HAP-1 (cell line): ENCODE results near the gene SSRP1.
"Not testable (repeated sequence)": the region's sequence is repeated elsewhere in the genome, so short reads cannot be mapped to it uniquely, and the experiment has no call there.

ENCODE experiments used
- DNase-seq, 2 experiments: peaks; one replicate each; pipeline ENCODE4 v3.0.0-alpha.2; 2016 to 2020; ENCODE audit warnings: low spot score in 2 of 2
- H3K27me3 ChIP-seq: fragments of 250-450 bp; sonication (Bioruptor Pico); 2 replicates; pipeline ENCODE4 v1.5.1; 2020; ENCODE audit warnings: low read depth, mild to moderate bottlenecking, moderate library complexity
- H3K36me3 ChIP-seq: fragments of 250-450 bp; sonication (Bioruptor Pico); replicated peaks from 2 replicates; pipeline ENCODE4 v1.5.1; 2020; ENCODE audit warnings: mild to moderate bottlenecking
- H3K4me1 ChIP-seq: fragments of 250-450 bp; sonication (Bioruptor Pico); 2 replicates; pipeline ENCODE4 v1.5.1; 2020; ENCODE audit warnings: mild to moderate bottlenecking
- H3K4me3 ChIP-seq: fragments of 250-450 bp; sonication (Bioruptor Pico); 2 replicates; pipeline ENCODE4 v1.5.1; 2020; ENCODE audit warnings: mild to moderate bottlenecking, moderate library complexity
- H3K9me3 ChIP-seq: fragments of 250-450 bp; sonication (Bioruptor Pico); 2 replicates; pipeline ENCODE4 v1.5.1; 2020; ENCODE audit warnings: mild to moderate bottlenecking, moderate library complexity
- in situ Hi-C: fragments of 300-500 bp; cut with MboI; formaldehyde crosslinking; loops from 3 replicates; pipeline ENCODE4 v1.14.3; 2020; ENCODE audit warnings: low sequenced_read_pairs, inconsistent platforms, mixed read lengths

The SSRP1 gene

DNA sequence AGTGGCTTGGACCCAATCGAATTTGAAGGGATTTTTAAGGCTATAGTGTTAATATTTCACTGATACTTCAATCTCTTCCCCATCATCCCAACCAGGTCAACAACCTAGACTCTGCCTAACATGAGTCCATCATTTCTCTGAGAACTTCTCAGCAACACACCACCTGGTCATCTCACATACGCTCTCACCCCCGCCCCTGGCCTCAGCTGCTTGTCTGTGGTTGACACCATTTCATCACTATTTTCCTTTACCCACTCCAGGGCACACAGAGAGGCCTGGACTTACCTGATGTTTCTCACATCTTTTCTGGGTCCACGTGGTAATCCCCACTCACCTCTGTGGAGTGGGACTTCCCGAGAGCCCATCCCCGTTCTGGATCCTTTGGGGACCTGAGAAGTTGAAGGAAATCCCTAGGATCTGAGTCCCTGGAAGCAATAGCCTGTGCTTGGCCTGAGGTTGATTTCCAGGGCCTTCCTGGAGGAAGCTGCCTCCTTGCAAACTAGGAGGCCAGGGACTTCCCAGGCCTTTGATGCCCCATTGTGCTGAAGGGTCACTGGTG lies 5.6 kb upstream of the SSRP1 start:
- Histone ChIP-seq H3K36me3 (no peaks in the 10 kb centered on the region), H3K9me3 (no peaks in the 10 kb centered on the region), H3K4me1 (peaks cover 26% of the 10 kb centered on the region), H3K4me3 (no peak overlapping the region), H3K27me3 (no peaks in the 10 kb centered on the region)
- DNase-seq = no peak
- in situ Hi-C loops = loop anchor here (10.0 kb wide), 1 partner anchor 323 kb away; the partner anchor contains the start of gene ZDHHC5

DNA sequence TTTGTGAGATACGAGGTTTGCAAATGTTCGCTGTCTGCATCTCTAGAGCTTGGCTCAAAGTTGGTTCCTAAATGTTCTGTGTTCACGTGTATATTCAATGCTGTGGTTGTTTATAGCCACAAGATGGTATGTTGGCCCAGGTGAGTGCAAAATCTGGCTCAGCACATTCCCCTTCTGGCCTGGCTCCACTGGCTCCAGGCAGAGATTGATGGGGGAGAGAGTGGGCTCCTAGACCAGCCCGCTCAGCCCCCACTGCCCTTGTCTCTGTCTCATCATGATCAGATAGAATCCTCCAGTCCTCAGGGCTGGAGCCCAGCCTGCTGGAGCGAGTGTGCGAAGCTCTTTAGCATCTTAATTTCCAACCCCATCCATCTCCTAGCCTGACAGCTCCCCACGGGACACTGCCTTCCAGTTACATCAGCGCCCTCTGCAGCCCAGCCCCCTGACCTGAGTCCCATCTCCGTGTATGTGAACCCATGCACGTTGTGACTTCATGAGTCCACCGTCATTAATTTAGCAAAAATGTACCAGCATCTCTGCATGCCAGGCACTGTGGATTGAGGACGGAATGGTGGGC lies 4.4 kb upstream of the SSRP1 start:
- DNase-seq = peak; percentile 78 to 87

DNA sequence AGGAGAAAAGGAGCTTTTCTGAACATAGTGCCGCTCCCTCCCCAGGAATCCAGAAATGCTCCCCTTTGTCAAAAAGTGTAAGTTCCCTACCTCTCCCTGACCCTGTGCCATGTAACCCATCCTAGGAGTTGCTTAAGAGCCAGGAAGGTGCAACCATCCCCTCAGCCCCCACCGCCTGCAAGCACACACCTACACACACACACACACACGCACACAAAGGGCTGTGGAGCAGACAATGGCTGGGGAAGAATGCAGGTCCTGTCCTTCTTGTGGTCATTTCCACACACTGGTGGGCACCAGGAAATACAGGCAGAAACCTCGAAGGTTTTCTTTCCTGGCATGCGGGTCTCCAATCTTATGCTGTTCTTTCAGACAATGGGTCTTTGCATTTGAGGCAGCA lies 3.6 kb upstream of the SSRP1 start:
- in situ Hi-C loops = no loop called here

More for the DNA sequence above, 4.4 kb upstream of the SSRP1 start:
- Histone ChIP-seq H3K27me3 (no peaks in the 10 kb centered on the region), H3K36me3 (no peaks in the 10 kb centered on the region), H3K4me3 (no peak overlapping the region), H3K4me1 (peaks cover 28% of the 10 kb centered on the region), H3K9me3 (no peaks in the 10 kb centered on the region)
- in situ Hi-C loops = loop anchor here (10.0 kb wide), 1 partner anchor 325 kb away; the partner anchor contains the start of gene ZDHHC5

DNA sequence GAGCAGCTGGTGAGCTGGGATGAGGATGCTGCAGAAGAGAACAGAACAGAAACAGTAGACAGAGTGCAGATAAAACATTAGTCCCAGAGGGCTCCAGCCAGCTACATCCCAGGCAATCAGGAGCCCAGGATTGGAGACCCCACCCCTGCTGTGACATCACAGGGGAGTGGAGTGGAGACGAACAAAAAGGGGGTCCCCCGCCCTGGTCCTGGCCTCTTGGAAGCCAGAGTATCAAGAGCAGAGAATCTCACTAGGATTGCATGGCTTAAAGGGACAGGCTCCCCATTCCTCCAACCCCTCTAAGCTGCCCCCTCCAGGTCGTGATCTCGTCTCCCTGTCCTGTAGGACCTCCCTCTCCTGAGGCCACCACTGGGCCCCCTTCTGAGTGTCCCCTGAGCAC lies 2.5 kb upstream of the SSRP1 start, which contains the start of gene P2RX3:
Gene P2RX3, plus strand, starts transcription at position 211 of the 400 bp plus-strand sequence. CDS start 199 bp downstream, outside the sequence.
- Histone ChIP-seq H3K9me3 (no peaks in the 10 kb centered on the region), H3K36me3 (peaks cover 15% of the 10 kb centered on the region), H3K4me3 (no peak within 1 kb of the TSS), H3K4me1 (peaks cover 17% of the 10 kb centered on the region), H3K27me3 (no peaks in the 10 kb centered on the region)
- in situ Hi-C loops = no loop called here
- no peak for DNase-seq

More for the DNA sequence above, 3.6 kb upstream of the SSRP1 start:
- Histone ChIP-seq H3K36me3 (peaks cover 4% of the 10 kb centered on the region), H3K4me3 (no peak overlapping the region), H3K9me3 (no peaks in the 10 kb centered on the region), H3K4me1 (peaks cover 24% of the 10 kb centered on the region), H3K27me3 (no peaks in the 10 kb centered on the region)
- DNase-seq = no peak

DNA sequence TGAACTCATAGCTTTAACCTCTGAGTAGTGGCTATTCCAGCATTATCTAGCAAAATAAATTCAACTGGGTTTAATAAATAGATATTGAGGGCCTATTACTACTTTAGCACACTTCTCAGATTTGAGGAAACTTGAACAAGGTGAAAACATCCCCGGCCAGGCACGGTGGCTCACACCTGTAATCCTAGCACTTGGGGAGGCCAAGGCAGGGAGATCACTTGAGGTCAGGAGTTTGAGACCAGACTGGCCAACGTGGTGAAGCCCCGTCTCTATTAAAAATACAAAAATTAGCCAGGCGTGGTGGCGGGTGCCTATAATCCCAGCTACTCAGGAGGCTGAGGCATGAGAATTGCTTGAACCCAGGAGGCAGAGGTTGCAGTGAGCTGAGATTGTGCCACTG lies 1.2 kb upstream of the SSRP1 start:
- H3K27me3 ChIP-seq, DNase-seq, H3K4me3 ChIP-seq, in situ Hi-C loops, H3K9me3 ChIP-seq: not testable (repeated sequence)
- H3K4me1 ChIP-seq = peaks cover 14% of the 10 kb centered on the region
- peaks cover 28% of the 10 kb centered on the region for H3K36me3 ChIP-seq

DNA sequence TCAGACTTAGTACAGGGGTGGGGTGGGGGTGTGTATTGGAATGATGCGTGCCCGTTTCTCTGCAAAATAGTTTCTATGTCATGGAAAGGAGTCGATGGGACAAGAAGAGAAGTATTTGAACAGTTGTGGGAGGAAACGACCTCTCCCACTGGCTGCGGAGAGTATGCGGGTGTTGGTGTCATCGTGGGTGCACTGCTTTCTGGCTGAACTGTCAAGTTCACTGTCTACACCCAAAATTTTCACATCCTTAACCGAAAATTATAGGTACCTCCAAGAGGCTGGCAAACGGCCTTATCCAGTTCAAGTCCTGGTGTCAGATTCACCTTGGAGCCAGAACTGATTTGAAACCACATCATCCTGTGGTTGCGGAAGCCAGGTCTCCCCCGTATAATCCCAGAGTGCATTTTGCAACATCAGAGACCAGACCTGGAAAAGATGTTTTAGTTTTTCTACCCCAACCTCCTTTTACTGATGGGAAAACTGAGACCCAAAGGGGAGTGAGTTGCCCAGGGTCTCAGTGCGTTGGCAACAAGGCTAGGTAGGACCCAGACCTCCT lies 497 bp upstream of the SSRP1 start:
- Histone ChIP-seq H3K27me3 (no peaks in the 10 kb centered on the region), H3K4me1 (peaks cover 14% of the 10 kb centered on the region), H3K36me3 (peaks cover 35% of the 10 kb centered on the region), H3K4me3 (peak overlapping the region; percentile 81), H3K9me3 (no peaks in the 10 kb centered on the region)
- DNase-seq = no peak
- in situ Hi-C loops = no loop called here

DNA sequence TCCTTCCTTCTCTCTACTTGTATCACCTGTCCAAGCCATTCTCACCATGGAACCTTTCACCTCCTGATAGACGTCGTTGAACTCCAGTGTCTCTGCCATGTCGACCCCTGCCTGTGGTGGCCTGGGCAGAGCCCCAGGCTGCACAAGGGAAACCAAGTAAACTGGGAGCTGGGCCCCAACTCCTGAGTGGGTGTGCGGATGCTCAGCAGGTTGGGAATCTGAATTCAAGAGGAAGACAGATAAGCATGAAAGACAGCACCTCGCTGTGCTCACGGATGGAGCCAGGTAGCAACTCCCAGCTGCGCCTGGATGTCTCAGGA lies 709 bp downstream of the SSRP1 start:
- in situ Hi-C loops = no loop called here

DNA sequence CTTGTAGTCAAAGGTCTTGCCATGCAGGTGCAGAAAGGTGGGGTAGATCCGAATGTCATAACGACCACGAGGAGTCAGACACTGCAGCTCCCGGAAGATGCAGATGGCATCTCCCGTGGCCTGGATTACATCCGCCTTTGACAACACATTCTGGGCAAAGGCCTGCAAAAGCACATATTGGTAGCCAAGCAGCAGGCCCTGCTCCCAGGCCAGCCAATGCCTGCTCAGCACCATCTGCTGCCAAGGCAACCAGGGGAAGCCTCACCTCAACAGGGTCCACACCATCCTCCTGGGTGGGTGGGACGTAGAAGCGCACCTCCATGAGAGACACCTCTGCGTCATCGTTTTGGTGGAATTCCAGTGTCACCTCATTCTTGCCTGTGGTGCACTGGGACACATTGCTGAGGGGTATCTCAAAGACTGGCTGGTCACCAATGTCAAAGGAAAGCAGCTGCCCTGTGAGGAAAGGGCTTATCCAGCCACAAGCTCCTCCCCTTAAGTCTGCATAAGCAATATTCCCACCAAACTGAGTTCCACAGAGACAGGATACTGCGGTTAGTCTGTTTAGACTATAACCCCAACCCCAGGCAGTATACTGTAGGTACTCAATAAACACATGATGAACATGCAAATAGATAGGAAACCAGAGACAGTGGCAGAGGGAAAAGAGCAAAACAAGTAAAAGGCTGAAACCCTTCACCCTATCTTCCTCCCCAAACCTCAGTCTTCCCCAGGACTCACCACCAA lies 2.8 kb downstream of the SSRP1 start:
- H3K4me1 ChIP-seq = peaks cover 10% of the 10 kb centered on the region
- no peak overlapping the region for H3K4me3 ChIP-seq
- in situ Hi-C loops = no loop called here
- no peaks in the 10 kb centered on the region for H3K9me3 ChIP-seq
- H3K36me3 ChIP-seq = peaks cover 68% of the 10 kb centered on the region
- no peaks in the 10 kb centered on the region for H3K27me3 ChIP-seq
- DNase-seq = no peak

More for the DNA sequence above, 709 bp downstream of the SSRP1 start:
- DNase-seq = no peak
- H3K4me1 ChIP-seq = peaks cover 12% of the 10 kb centered on the region
- peaks cover 47% of the 10 kb centered on the region for H3K36me3 ChIP-seq
- H3K27me3 ChIP-seq = no peaks in the 10 kb centered on the region
- no peaks in the 10 kb centered on the region for H3K9me3 ChIP-seq
- H3K4me3 ChIP-seq = peak overlapping the region; percentile 81

DNA sequence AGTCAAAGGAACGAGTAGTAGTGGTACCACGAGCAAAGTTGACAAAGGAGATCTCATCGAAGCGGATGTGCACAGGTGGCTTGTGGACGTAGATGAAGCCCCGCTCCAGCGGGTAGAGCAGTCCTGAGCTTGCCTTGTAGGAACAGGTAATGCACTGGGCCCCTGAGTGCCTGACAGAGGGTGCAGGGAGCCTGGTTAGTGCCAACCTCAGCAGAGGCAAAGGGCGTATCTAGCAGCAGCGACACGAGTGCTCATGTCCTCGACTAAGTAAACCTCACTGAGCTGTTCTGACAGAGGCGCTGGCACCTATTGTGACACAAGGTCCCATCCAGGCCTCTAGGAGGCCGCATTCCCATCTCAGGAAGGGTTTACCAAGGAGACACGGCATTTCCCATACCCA lies 4.0 kb downstream of the SSRP1 start:
- H3K9me3 ChIP-seq = no peaks in the 10 kb centered on the region
- no peak for DNase-seq
- no peak overlapping the region for H3K4me3 ChIP-seq
- H3K4me1 ChIP-seq = peaks cover 10% of the 10 kb centered on the region
- no peaks in the 10 kb centered on the region for H3K27me3 ChIP-seq
- H3K36me3 ChIP-seq = peaks cover 80% of the 10 kb centered on the region
- in situ Hi-C loops = no loop called here

DNA sequence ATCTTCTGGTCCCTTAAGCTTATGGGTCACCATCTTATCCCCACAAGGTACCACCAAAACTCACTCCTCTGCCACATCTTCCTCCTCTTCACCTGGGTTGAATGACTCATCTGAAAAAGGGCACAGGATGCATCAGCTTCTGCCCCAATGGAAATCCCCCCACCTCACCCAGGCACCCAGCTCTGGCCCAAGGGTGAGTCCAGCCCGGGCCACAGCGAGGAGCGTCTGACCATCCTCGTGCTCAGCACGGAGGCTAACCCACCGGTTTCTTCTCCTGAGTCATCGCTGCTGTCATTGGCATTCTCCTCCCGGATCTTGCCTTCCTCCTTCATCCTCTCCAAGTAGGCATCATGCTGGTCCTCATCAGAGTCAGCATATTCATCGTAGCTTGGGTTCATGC lies 5.7 kb downstream of the SSRP1 start:
- H3K4me1 ChIP-seq = peaks cover 14% of the 10 kb centered on the region
- DNase-seq = no peak
- in situ Hi-C loops = no loop called here
- H3K9me3 ChIP-seq = no peaks in the 10 kb centered on the region
- no peak overlapping the region for H3K4me3 ChIP-seq
- peaks cover 95% of the 10 kb centered on the region for H3K36me3 ChIP-seq
- no peaks in the 10 kb centered on the region for H3K27me3 ChIP-seq

DNA sequence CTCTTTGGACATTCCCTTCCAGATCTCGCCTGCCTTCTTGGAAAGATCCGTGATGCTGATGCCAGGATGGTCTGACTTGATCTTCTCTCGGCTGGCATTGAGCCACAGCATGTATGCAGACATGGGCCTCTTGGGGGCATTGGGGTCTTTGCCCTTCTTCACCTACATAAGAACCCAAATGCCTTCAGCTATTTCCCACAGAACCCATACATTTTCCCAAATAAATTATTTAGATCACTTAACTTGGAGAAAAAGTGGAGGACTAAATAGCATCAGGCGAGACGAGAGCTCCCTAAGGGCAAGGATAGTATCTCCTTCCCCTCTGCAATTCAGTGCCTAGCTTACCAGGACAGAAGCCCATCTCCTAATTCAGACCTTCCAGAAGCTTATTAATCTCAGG lies 8.0 kb downstream of the SSRP1 start:
- H3K36me3 ChIP-seq = peaks cover 75% of the 10 kb centered on the region
- in situ Hi-C loops = no loop called here
- no peak overlapping the region for H3K4me3 ChIP-seq
- no peaks in the 10 kb centered on the region for H3K9me3 ChIP-seq
- no peak for DNase-seq
- H3K27me3 ChIP-seq = no peaks in the 10 kb centered on the region
- H3K4me1 ChIP-seq = peaks cover 20% of the 10 kb centered on the region

DNA sequence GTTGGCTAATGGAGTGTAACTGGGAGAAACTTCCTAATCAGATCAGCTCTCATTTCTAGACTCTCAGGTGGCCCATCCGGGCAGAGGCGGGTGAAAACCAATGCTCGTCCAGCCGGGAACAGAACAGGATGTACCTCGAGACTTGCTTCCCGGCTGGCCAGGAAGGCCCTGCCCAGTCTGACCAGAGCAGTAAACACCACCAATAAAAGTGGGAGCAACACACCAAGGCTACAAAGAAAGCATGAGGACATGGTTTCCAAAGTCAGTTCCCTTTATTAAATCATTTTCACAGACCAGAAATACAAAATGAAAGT lies 10.0 kb downstream of the SSRP1 start:
- DNase-seq = peak in 1 of 2 experiments; percentile 42
- peaks cover 35% of the 10 kb centered on the region for H3K4me1 ChIP-seq
- H3K36me3 ChIP-seq = peaks cover 62% of the 10 kb centered on the region
- H3K27me3 ChIP-seq = no peaks in the 10 kb centered on the region
- peak overlapping the region; percentile 68 for H3K4me3 ChIP-seq
- H3K9me3 ChIP-seq = no peaks in the 10 kb centered on the region
- in situ Hi-C loops = no loop called here

DNA sequence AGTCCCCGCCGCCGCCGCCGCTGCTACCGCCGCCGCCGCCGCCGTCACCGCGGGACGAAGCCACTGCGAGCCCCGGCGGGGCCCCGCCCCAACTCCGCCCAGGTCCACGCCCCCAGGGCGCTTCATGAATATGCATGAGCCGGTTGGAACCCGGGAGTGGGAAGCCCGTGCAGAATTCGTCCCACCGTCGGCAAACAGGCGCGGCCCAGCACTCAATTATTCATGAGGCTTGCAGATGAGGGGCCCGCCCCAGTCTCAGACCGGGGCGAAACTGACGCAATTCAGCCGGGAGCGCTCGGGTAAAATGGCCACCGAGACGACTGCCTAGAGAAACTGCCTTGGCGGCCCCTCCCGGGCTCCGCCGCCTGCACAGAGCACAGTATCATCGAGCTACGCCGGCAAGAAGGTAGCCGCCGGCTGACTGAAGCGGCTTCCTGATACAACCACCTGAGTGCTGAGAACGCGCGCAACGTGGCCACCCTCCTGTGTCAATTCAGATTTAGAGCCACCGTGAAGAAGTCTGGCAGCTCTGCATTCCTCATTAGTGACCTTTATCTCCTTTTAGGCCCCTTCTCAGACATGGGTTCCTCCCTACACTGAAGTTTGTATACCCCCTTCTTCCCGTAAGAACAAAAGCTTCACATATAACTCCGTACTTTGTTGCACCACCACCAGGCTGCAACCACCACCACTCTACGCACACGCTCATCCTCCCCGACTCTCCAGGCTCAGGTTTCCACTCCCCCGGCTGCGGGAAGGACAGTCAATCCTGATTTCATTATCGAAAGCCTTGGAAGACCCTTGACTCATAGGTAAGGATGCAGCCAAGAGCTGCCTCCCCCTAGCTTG lies 10.6 kb downstream of the SSRP1 start, which contains the start of gene TNKS1BP1:
Gene TNKS1BP1, minus strand, starts transcription at position 67 of the 849 bp plus-strand sequence. CDS start 3,067 bp downstream, outside the sequence.
- Histone ChIP-seq H3K36me3 (peaks cover 62% of the 10 kb centered on the region), H3K4me1 (peaks cover 35% of the 10 kb centered on the region), H3K9me3 (no peaks in the 10 kb centered on the region), H3K4me3 (peak within 1 kb of the TSS; percentile 68), H3K27me3 (no peaks in the 10 kb centered on the region)
- in situ Hi-C loops = no loop called here
- peak; percentile 92 to 97 for DNase-seq
